KBM-7 (cell line): ENCODE results near the gene SDR39U1.

ENCODE experiments used
- DNase-seq: peaks from one replicate; pipeline ENCODE4 v3.0.0-alpha.2; 2015
- in situ Hi-C: fragments of 300-500 bp; cut with MboI; formaldehyde crosslinking; loops from 2 replicates; pipeline ENCODE4 v1.14.3; 2020; ENCODE audit warnings: low sequenced_read_pairs, low pct_unique_long_range_greater_than_20kb, mixed read lengths

SDR39U1 gene

GRCh38 chr14:24398293-24398652 lies 44.3 kb downstream of the SDR39U1 start:
- in situ Hi-C loops = no loop called here
- no peak for DNase-seq

- in situ Hi-C loops = no loop called here
- no peak for DNase-seq
Observed at GRCh38 chr14:24397639-24398292, 44.8 kb downstream of the SDR39U1 start.

- DNase-seq = peak; percentile 62
- in situ Hi-C loops = no loop called here
Observed at GRCh38 chr14:24395609-24396582, 46.7 kb downstream of the SDR39U1 start.

GRCh38 chr14:24394275-24394674 lies 48.3 kb downstream of the SDR39U1 start:
- DNase-seq = no peak
- in situ Hi-C loops = no loop called here

- no peak for DNase-seq
- in situ Hi-C loops = no loop called here
Observed at GRCh38 chr14:24392325-24393091, 50.1 kb downstream of the SDR39U1 start.

- in situ Hi-C loops = no loop called here
- peak; percentile 72 for DNase-seq
Observed at GRCh38 chr14:24390701-24391468, 51.7 kb downstream of the SDR39U1 start.
